HepG2 (cell line): Measurements from ENCODE around the gene STUM.

Experiments
- BORCS8-MEF2B ChIP-seq: sonication (generic); formaldehyde crosslinking; IDR thresholded peaks from 2 replicates; pipeline ENCODE4 v1.8.0; 2022; ENCODE audit warnings: mild to moderate bottlenecking, missing genetic modification reagents
- CHCHD3 ChIP-seq: sonication (generic); formaldehyde crosslinking; IDR thresholded peaks from 2 replicates; pipeline ENCODE4 v1.8.0; 2022; ENCODE audit warnings: mild to moderate bottlenecking, missing genetic modification reagents, moderate library complexity
- HNRNPLL ChIP-seq: fragments of 200-400 bp; formaldehyde crosslinking; IDR thresholded peaks from 2 replicates; pipeline ENCODE4 v1.6.1; 2017; ENCODE audit warnings: mild to moderate bottlenecking, low read depth, low read length; ENCODE audit not compliant: poor library complexity, severe bottlenecking
- KMT2A ChIP-seq: sonication (generic); formaldehyde crosslinking; IDR thresholded peaks from 2 replicates; pipeline ENCODE4 v1.4.0; 2020; ENCODE audit warnings: missing genetic modification reagents
- KMT2B ChIP-seq: IDR thresholded peaks from 2 replicates; pipeline ENCODE4 v1.6.1; 2016; ENCODE audit warnings: missing genetic modification reagents, missing compliant biosample characterization
- SETDB1 ChIP-seq: sonication (generic); formaldehyde crosslinking; IDR thresholded peaks from 2 replicates; pipeline ENCODE4 v1.5.1; 2020; ENCODE audit warnings: missing genetic modification reagents, mild to moderate bottlenecking, borderline replicate concordance
- SP1 ChIP-seq, 2 experiments: fragments of 450-650 bp in 1 of 2; sonication (generic) in 1 of 2; formaldehyde crosslinking in 1 of 2; IDR thresholded peaks; 2 replicates each; pipeline versions ENCODE4 v1.4.0 to v1.6.1; 2016 to 2020; ENCODE audit warnings: missing genetic modification reagents in 1 of 2
- SP2 ChIP-seq: sonication (generic); formaldehyde crosslinking; IDR thresholded peaks from 2 replicates; pipeline ENCODE4 v1.5.1; 2020; ENCODE audit warnings: mild to moderate bottlenecking, missing genetic modification reagents
- ZNF124 ChIP-seq: sonication (generic); formaldehyde crosslinking; IDR thresholded peaks from 2 replicates; pipeline ENCODE4 v1.4.0; 2020; ENCODE audit warnings: missing genetic modification reagents
- TF ChIP-seq, protein P1 (sequence below): sonication (generic); formaldehyde crosslinking; IDR thresholded peaks from 2 replicates; pipeline ENCODE4 v1.4.0; 2020; ENCODE audit warnings: mild to moderate bottlenecking, missing genetic modification reagents
- TF ChIP-seq, protein P2 (sequence below): sonication (generic); formaldehyde crosslinking; IDR thresholded peaks from 2 replicates; pipeline ENCODE4 v1.5.0; 2020; ENCODE audit warnings: mild to moderate bottlenecking, missing genetic modification reagents, moderate library complexity

DNA sequence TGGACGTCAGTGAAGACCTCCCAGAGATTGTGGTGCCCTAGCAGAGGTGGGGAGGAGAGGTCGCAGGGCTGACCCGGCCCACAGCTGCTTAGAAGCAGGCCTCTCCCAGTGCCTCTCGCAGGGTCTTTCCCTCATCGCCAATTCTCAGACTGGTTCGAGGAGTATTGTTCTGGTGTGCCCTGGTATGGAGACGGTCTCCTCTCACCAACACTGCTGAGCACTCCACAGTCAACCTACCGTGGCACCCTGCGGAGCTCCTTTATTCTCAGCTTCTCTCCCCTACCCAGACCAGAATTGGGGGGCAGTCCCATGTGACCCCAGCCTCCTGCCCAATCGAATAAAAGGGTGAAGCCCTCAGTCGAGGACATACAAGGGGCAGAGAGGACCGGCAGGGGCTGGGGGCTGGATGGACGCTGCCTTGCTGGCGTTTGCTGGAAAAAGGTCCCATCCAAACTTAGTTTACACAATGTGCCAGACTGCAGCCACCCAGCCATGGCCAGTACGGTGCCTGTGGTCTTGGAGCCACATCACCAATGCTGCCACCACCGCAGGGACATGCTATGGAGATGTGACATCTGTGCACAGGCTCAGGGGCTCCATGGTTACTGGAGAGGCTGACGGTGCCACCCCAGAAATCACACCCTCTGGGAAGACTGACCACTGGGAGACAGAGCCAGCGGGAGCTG is 80.8 kb downstream of the STUM start:
- TF ChIP-seq BORCS8-MEF2B (CRISPR knock-in tag): no peak
- no peak for TF ChIP-seq KMT2B (CRISPR knock-in tag)
- TF ChIP-seq, protein P1, sequence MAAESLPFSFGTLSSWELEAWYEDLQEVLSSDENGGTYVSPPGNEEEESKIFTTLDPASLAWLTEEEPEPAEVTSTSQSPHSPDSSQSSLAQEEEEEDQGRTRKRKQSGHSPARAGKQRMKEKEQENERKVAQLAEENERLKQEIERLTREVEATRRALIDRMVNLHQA (CRISPR knock-in tag): no peak
- no peak for TF ChIP-seq SP1 (IDR thresholded peaks at IDR 0.05)
- no peak for TF ChIP-seq SP1 (CRISPR knock-in tag; IDR thresholded peaks at IDR 0.05)
- TF ChIP-seq HNRNPLL: no peak
- TF ChIP-seq, protein P2, sequence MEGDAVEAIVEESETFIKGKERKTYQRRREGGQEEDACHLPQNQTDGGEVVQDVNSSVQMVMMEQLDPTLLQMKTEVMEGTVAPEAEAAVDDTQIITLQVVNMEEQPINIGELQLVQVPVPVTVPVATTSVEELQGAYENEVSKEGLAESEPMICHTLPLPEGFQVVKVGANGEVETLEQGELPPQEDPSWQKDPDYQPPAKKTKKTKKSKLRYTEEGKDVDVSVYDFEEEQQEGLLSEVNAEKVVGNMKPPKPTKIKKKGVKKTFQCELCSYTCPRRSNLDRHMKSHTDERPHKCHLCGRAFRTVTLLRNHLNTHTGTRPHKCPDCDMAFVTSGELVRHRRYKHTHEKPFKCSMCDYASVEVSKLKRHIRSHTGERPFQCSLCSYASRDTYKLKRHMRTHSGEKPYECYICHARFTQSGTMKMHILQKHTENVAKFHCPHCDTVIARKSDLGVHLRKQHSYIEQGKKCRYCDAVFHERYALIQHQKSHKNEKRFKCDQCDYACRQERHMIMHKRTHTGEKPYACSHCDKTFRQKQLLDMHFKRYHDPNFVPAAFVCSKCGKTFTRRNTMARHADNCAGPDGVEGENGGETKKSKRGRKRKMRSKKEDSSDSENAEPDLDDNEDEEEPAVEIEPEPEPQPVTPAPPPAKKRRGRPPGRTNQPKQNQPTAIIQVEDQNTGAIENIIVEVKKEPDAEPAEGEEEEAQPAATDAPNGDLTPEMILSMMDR (CRISPR knock-in tag): no peak
- TF ChIP-seq KMT2A (CRISPR knock-in tag): no peak
- TF ChIP-seq CHCHD3 (CRISPR knock-in tag): no peak
- no peak for TF ChIP-seq SETDB1 (CRISPR knock-in tag)
- TF ChIP-seq SP2: no peak
- TF ChIP-seq ZNF124: no peak
